ENCODE measurements around the gene APC2. TPM values are rescaled to one million over a fixed set of nuclear protein-coding genes. Genes with fewer than 3 reads are reported as not detected.
"Not testable (repeated sequence)": the region's sequence is repeated elsewhere in the genome, so short reads cannot be mapped to it uniquely, and the experiment has no call there.

The APC2 gene
- total RNA-seq, 1 experiment from 2014 or later, result 0.31 TPM

DNA sequence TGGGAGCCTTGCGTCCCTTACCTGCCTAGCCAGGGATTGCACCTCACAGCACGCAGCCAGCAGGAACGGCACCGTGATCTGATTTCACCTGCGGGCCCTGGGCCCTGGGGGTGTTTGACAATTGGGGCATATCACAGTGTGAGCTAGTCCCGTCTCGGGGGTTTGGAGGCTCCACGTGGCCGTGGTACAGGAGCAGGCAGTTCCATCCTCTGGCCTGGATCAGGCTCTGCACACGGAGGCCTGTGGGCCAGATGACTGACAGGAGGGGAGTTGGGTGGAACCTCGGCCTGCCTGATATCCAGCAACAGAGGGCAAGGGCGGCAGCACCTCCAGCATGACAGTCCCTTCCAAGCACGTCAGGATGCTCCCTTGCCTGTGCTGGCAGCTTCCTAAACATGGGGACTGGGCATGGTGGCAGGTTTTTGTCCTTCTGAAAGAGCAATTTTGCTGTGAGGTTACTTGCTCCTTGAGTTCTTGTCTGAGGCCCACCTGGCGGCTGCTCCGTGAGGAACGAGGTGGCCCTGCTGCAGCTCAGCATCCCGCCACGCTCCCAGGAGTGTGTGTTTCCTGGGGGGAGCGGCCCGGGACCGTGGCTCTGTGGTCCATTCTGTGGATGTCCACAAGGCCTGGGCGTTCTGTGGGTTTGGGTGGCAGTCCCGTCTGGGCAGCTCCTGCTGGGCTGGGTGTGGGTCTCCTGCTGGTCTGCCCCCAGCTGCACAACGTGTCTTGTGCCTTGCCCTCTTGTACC lies 18.0 kb upstream of the APC2 start:
- Histone ChIP-seq H3K4me3 (ENCODE audit: insufficient read depth, low read depth, low read length) (no peak overlapping the region), H3K27me3 (ENCODE audit: control insufficient read depth, insufficient read depth, low read length) (no peaks in the 10 kb centered on the region), H3K36me3 (replicated peaks; ENCODE audit: control insufficient read depth, insufficient read depth, low read length) (peaks cover 27% of the 10 kb centered on the region)
- DNase-seq, result no peak

DNA sequence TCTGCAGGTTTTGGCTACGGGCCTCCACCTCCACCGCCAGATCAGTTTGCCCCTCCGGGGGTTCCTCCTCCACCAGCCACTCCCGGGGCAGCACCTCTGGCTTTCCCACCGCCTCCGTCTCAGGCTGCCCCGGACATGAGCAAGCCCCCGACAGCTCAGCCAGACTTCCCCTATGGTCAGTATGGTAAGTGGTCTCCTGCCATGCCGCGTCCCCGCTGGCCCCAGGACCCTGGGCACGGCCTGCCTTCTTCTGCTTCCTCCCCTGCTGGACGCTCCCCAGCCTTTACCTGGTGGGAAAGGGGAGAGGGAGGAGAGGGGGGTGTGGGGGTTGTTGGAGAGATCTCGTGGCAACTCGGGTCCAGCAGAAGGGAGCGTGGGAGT lies 17.4 kb upstream of the APC2 start:
- Histone ChIP-seq H3K36me3 (replicated peaks; ENCODE audit: control insufficient read depth, insufficient read depth, low read length) (peaks cover 26% of the 10 kb centered on the region), H3K27me3 (ENCODE audit: control insufficient read depth, insufficient read depth, low read length) (no peaks in the 10 kb centered on the region)
- peak; percentile 60 for DNase-seq

DNA sequence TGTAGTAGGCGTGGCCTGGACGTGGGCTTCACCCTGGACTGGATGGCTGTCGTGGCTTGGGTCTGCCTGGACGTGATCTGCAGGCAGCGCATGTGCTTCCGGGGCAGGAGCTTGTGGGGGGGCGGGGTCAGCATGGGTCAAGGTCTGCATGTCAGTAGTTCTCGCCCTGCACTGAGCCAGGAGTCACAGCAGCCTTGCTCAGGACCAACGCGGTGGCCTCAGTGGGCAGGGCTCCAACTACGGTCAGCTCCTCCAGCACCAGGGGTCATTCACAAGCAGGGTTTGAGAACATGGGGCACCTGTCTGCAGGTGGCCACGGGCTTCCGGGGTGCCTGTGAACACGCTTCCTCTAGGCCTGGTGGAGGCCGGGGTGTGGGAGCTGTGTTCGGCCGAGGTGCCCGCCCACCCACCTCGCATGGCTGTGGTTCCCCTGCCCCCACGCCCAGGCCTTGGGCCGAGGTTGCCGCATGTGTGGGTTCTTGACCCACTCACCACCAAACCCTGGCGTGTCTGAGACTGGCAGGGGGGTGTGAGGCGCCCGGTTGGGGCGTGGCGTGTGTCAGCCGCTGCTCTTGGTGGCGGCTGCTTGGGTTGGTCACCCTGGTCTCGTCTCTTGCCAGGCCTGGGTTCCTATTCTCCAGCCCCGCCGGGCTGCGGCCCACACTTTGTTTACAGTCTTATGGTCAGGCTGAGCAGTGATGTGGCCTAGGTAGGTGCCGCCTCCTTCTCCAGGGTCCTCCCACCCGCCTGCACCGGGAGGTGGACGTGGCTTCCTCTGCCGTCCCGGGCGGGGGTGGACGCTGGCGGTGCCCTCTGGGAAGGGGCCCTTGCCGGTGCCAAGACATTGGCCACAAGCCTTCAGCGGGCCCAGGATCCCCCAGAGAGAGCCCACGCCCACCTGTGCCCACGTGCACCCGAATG lies 16.5 kb upstream of the APC2 start:
- Histone ChIP-seq H3K27me3 (ENCODE audit: control insufficient read depth, insufficient read depth, low read length) (no peaks in the 10 kb centered on the region; the same call in 1 of the 2 replicates), H3K4me3 (ENCODE audit: insufficient read depth, low read depth, low read length) (no peak overlapping the region), H3K36me3 (replicated peaks; ENCODE audit: control insufficient read depth, insufficient read depth, low read length) (peaks cover 26% of the 10 kb centered on the region)
- peak; percentile 63 for DNase-seq

More for the DNA sequence above, 17.4 kb upstream of the APC2 start:
- H3K4me3 ChIP-seq (ENCODE audit: insufficient read depth, low read depth, low read length), result no peak overlapping the region

DNA sequence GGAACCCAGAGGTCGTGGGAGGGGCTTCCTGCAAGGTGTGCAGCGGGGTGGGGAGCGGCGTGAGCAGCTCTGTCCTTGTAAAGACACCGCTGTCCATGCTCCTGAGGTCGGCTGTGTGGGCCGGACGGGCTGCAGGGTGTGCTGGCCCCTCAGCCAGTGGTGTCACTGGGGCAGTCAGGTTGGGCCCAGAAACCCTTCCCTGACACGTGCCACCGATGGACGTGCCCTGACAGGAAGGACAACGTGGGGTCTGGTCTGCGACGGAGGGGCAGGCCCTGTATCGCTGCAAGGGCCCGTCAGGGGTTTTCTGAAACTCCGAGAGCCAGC lies 15.9 kb upstream of the APC2 start:
- H3K36me3 ChIP-seq (replicated peaks; ENCODE audit: control insufficient read depth, insufficient read depth, low read length), result peaks cover 26% of the 10 kb centered on the region
- H3K27me3 ChIP-seq (ENCODE audit: control insufficient read depth, insufficient read depth, low read length), result no peaks in the 10 kb centered on the region; the same call in 1 of the 2 replicates
- DNase-seq, result no peak
- H3K4me3 ChIP-seq (ENCODE audit: insufficient read depth, low read depth, low read length), result no peak overlapping the region

DNA sequence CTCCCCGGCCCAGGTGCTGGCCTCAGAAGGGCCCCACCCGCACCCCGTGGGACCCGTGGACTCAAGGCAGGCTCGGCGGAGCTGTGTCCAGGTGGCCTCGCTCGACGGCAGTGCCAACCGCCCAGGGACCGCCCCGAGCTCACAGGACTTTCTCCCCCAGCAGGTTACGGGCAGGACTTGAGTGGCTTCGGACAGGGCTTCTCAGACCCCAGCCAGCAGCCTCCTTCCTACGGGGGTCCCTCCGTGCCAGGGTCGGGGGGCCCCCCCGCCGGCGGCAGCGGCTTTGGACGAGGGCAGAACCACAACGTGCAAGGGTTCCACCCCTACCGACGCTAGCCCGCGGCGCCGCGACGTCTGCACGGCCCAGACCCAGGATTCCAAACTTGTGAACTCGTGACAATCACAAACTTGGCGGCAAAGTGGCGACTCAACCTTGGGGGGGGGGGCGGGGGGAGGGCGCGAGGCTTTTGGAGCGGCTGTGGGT lies 15.3 kb upstream of the APC2 start:
- Histone ChIP-seq H3K27me3 (ENCODE audit: control insufficient read depth, insufficient read depth, low read length) (no peaks in the 10 kb centered on the region; the same call in 1 of the 2 replicates), H3K4me3 (ENCODE audit: insufficient read depth, low read depth, low read length) (no peak overlapping the region), H3K36me3 (replicated peaks; ENCODE audit: control insufficient read depth, insufficient read depth, low read length) (peaks cover 23% of the 10 kb centered on the region)
- DNase-seq, result peak; percentile 62

DNA sequence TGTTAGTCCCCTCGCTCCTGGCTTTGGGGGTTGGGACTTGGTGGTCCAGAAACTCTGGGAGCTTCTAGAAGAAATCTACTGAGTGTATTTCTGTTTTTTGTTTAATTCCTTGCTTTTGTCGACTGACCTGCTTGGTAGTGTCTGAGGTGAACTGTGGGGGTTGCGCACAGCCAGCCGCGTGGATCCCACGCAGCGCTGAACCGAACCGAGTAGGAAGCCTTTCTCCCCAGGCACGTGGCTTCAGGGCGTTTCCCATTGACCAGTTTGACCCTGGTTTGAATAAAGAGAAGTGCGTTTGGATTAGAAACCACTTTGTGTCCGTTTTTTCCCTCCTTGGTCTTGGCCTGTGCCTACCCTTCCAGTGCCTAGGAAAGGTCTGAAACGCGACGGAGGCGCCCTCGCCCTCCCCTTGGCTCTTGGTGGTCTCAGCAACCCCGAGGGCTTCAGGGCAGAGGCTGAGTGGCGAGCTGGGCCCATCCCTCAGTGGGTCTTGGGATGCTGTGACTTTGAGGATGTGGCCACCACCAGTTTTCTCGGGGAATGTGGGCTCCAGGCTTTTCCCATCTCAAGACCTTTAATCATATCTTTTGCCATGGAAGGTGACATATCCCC lies 14.4 kb upstream of the APC2 start:
- Histone ChIP-seq H3K27me3 (ENCODE audit: control insufficient read depth, insufficient read depth, low read length) (no peaks in the 10 kb centered on the region; the same call in 1 of the 2 replicates), H3K36me3 (replicated peaks; ENCODE audit: control insufficient read depth, insufficient read depth, low read length) (peaks cover 29% of the 10 kb centered on the region), H3K4me3 (ENCODE audit: insufficient read depth, low read depth, low read length) (no peak overlapping the region)
- no peak for DNase-seq

DNA sequence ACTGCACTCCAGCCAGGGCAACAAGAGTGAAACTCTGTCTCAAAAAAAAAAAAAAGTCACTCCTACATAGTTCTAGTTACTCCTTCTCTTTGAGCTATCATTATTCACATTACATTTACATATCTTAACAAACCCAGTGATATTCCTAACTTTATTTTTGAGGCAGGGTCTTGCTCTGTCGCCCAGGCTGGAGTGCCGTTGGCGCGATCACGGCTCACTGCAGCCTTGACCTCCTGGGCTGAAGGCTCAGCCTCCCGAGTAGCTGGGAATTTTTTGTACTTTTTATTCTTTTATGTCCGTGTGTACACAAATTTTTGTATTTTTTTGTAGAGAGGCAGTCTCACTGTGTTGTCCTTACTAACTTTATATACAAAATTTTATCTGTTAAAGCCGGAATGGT lies 12.3 kb upstream of the APC2 start:
- Histone ChIP-seq H3K36me3 (replicated peaks; ENCODE audit: control insufficient read depth, insufficient read depth, low read length) (peaks cover 28% of the 10 kb centered on the region), H3K27me3 (ENCODE audit: control insufficient read depth, insufficient read depth, low read length) (no peaks in the 10 kb centered on the region; the same call in 1 of the 2 replicates), H3K4me3 (ENCODE audit: insufficient read depth, low read depth, low read length) (no peak overlapping the region)
- DNase-seq, result no peak

DNA sequence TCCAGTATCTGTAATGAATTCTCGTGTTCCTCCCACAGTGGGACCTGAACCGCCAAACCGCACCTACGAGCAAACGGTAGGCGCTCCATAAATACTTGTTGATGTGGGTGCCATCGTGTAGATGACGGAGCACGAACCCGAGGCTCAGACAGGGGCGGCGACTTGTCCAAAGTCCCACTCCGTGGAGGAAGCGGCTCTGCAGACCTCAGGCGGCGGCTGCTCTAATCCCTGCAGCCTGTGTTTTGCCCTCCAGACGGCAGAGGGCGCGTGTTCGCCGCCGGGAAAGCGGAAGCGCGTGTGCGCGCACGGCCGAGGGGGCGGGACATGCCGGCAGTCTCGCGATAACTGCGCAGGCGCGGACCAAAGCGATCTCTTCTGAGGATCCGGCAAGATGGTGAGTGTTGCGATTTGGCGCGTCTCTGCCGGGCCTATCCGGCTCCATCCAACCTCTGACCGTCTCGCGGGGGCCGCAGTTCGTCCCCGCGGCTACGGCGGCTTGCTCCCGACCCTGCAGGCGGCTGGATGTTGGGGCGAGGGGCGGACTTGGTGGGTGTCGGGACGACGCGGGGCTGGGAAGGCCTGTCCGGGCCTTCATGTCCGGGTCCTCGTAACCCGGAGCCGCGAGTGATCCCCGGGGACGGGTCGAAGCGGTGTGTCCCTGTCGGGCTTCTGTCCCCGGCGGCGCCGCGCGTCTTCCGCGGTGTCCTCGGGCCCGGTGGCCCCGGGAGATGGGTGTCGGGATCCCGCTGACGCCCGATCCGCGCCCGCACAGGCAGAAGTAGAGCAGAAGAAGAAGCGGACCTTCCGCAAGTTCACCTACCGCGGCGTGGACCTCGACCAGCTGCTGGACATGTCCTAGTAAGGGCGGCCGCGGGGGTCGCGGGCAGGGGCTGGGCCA lies 11.6 kb upstream of the APC2 start, which contains the start of gene RPS15:
Gene RPS15 (plus strand): TSS at position 362 of the 898 bp plus-strand sequence. CDS start 30 bp downstream, at position 392.
- H3K4me3 ChIP-seq (ENCODE audit: insufficient read depth, low read depth, low read length), result peak within 1 kb of the TSS; percentile 99
- peaks cover 21% of the 10 kb centered on the region for H3K36me3 ChIP-seq (replicated peaks; ENCODE audit: control insufficient read depth, insufficient read depth, low read length)
- no peaks in the 10 kb centered on the region; the same call in 1 of the 2 replicates for H3K27me3 ChIP-seq (ENCODE audit: control insufficient read depth, insufficient read depth, low read length)
- DNase-seq, result peak; percentile 98

DNA sequence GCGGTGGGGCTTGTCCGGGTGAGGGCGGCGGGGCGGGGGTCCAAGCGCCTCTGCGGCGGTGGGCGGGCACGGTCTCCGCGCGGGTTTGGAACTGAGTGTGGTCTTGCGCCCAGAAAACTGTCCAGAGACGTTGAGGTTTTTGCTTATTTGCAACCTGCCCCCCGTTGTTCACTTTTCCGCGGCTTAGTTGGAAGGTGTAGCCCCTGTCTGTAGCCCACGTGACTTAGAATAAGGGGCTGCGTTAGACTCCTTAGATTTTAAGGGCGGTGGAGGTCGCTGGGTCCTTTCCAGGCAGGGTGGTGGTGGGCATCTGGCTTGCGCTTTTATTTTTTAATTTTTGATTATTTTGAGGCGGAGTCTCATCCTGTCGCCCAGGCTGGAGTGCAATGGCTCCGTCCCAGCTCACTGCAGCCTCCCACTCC lies 11.0 kb upstream of the APC2 start:
- Histone ChIP-seq H3K36me3 (replicated peaks; ENCODE audit: control insufficient read depth, insufficient read depth, low read length) (peaks cover 21% of the 10 kb centered on the region), H3K4me3 (ENCODE audit: insufficient read depth, low read depth, low read length) (peak overlapping the region; percentile 99), H3K27me3 (ENCODE audit: control insufficient read depth, insufficient read depth, low read length) (no peaks in the 10 kb centered on the region; the same call in 1 of the 2 replicates)
- peak; percentile 80 for DNase-seq

DNA sequence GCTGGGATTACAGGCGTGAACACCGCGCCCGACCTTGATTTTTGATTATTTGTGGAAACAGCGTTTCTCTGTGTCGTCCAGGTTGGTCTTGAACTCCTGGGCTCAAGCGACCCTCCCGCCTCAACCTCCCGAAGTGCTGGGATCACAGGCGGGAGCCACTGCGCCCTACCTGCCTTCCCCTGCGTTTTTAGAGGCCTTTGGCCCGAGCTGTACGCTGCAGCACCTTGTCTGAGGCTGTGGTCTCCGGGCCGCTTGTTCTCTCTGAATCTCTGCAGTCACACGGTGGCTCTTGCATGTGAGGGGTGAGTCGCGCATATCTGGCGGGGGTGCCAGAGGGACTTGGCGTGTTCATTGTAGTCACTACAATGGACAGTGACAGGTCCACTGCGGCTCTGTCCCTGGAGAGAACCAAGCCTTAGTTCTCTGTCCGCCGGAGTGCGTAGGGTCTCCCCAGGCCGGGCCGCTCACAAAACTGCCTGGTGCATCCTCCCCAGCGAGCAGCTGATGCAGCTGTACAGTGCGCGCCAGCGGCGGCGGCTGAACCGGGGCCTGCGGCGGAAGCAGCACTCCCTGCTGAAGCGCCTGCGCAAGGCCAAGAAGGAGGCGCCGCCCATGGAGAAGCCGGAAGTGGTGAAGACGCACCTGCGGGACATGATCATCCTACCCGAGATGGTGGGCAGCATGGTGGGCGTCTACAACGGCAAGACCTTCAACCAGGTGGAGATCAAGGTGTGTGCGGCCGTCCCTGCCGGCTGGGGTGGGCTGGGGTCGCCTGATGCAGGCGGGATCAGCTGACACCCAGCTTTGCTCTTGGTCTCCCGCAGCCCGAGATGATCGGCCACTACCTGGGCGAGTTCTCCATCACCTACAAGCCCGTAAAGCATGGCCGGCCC lies 10.2 kb upstream of the APC2 start:
- H3K27me3 ChIP-seq (ENCODE audit: control insufficient read depth, insufficient read depth, low read length); DNase-seq: not testable (repeated sequence)
- Histone ChIP-seq H3K36me3 (replicated peaks; ENCODE audit: control insufficient read depth, insufficient read depth, low read length) (peaks cover 20% of the 10 kb centered on the region), H3K4me3 (ENCODE audit: insufficient read depth, low read depth, low read length) (peak overlapping the region; percentile 99)

DNA sequence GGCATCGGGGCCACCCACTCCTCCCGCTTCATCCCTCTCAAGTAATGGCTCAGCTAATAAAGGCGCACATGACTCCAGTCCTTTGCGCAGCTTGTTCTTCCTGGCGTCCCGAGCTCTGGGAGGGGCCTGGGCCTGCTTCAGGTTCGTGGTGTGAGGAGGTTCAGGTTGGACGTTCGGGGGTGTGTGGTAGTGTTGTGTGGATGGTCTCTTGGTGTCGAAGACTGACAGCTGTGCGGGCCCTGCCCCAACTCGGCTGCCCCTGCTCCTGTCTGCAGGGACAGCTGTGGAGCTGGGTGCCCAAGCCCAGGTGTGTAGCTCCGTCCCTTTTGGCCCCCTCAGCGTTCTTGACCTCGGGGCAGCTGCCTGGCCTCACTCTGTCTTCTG lies 9.5 kb upstream of the APC2 start:
- H3K36me3 ChIP-seq (replicated peaks; ENCODE audit: control insufficient read depth, insufficient read depth, low read length), result peaks cover 19% of the 10 kb centered on the region
- H3K27me3 ChIP-seq (ENCODE audit: control insufficient read depth, insufficient read depth, low read length), result peaks cover 4% of the 10 kb centered on the region; the same call in 1 of the 2 replicates
- no peak for DNase-seq
- no peak overlapping the region for H3K4me3 ChIP-seq (ENCODE audit: insufficient read depth, low read depth, low read length)

DNA sequence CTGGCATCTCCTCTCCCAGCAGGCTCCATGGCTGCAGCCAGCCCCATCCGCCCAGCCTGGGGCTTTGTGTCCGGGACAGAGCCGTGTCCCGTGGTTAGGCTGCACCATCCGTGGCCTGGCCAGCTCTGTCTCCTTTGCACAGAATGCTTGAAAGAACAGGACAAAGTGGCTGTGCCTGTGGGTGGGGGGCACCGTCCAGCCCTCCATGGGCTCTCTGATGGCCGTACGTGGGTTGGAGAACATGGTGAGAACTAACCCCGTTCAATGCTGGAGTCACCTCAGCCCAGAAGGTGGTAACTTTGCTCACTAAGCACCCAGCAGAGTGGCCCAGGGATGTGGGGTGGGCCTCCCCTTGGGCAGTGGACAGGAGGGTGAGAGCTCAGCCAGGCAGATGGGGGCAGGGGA lies 8.9 kb upstream of the APC2 start:
- no peak for DNase-seq
- Histone ChIP-seq H3K27me3 (ENCODE audit: control insufficient read depth, insufficient read depth, low read length) (peaks cover 7% of the 10 kb centered on the region; the same call in 1 of the 2 replicates), H3K36me3 (replicated peaks; ENCODE audit: control insufficient read depth, insufficient read depth, low read length) (peaks cover 18% of the 10 kb centered on the region), H3K4me3 (ENCODE audit: insufficient read depth, low read depth, low read length) (no peak overlapping the region)

All from H7 (cell line).